Stimulated activated CD4-positive, alpha-beta T cell treated with anti-CD3 and anti-CD28 coated beads, TNF-alpha, amount 100 ng/mL, for 4 hours (primary cell): ENCODE data around the gene LRRC28.

ENCODE experiments used
- DNase-seq, 3 experiments: peaks; one replicate each; pipeline ENCODE4 v3.0.0-alpha.2; 2020; ENCODE audit warnings: low read depth in 3 of 3

LRRC28 gene

GRCh38 chr15:99435113-99435695, 183.9 kb downstream of the LRRC28 start:
- DNase-seq: no peak

GRCh38 chr15:99435877-99436541, 184.7 kb downstream of the LRRC28 start:
- DNase-seq: no peak

- no peak for DNase-seq
Measured at GRCh38 chr15:99436542-99437314, 185.4 kb downstream of the LRRC28 start.

GRCh38 chr15:99437315-99438223, 186.3 kb downstream of the LRRC28 start:
- DNase-seq: no peak

GRCh38 chr15:99438224-99438585, 186.9 kb downstream of the LRRC28 start:
- no peak for DNase-seq

GRCh38 chr15:99438691-99439523, 187.6 kb downstream of the LRRC28 start:
- no peak for DNase-seq

- DNase-seq: no peak
Measured at GRCh38 chr15:99439524-99439835, 188.2 kb downstream of the LRRC28 start.

- no peak for DNase-seq
Measured at GRCh38 chr15:99440029-99440428, 188.7 kb downstream of the LRRC28 start.
